Ovary (tissue), 9 donors: ENCODE results near the gene TANC1. TPM values are rescaled to one million over a fixed set of nuclear protein-coding genes. Genes with fewer than 3 reads are reported as not detected.

Experiments used
- DNase-seq, 5 donors: peaks; one replicate each; pipeline ENCODE4 v3.0.0-alpha.2; 2019 to 2020
- H3K27ac ChIP-seq, 2 donors: fragments of 200-600 bp; one replicate each; pipeline versions ENCODE4 v1.5.1 to v1.8.0; 2019 to 2022
- H3K27me3 ChIP-seq: fragments of 200-600 bp; one replicate; pipeline ENCODE4 v1.8.0; 2022
- H3K36me3 ChIP-seq: fragments of 200-600 bp; sonication (generic); one replicate; pipeline ENCODE4 v1.5.1; 2019
- H3K4me1 ChIP-seq: one replicate; pipeline ENCODE4 v1.8.1; 2013; ENCODE audit warnings: mild to moderate bottlenecking, moderate library complexity; ENCODE audit not compliant: insufficient read depth
- H3K4me3 ChIP-seq: fragments of 200-600 bp; sonication (generic); one replicate; pipeline ENCODE4 v1.5.1; 2017
- H3K9me3 ChIP-seq, 2 donors: fragments of 200-600 bp in 1 of 2; sonication (generic) in 1 of 2; one replicate each; pipeline versions ENCODE4 v1.5.1 to v1.8.1; 2013 to 2019; ENCODE audit warnings: mild to moderate bottlenecking in 1 of 2, moderate library complexity in 1 of 2
- EP300 ChIP-seq: sonication (generic); formaldehyde crosslinking; IDR thresholded peaks from one replicate; pipeline ENCODE4 v1.6.1; 2017; ENCODE audit warnings: antibody characterized with exemption
- POLR2A ChIP-seq: fragments of 450-650 bp; IDR thresholded peaks from one replicate; pipeline ENCODE4 v1.6.1; 2017; ENCODE audit warnings: antibody characterized with exemption, mild to moderate bottlenecking, moderate library complexity
- WGBS, 3 donors: extraction: QIAGEN DNeasy Blood & Tissue Kit in 1 of 3; methylation state at CpG; one replicate each; pipeline versions ENCODE4 v1.1.5 to v1.1.7; 2013 to 2017; 5-methylcytosine and 5-hydroxymethylcytosine counted together
- intact Hi-C, 4 donors: fragments of 100-400 bp; cut with DNase I; formaldehyde crosslinking; loops; one replicate each; pipeline versions ENCODE4 v1.11.0 to v1.15.1; 2022 to 2023
- polyA plus RNA-seq, 2 donors: library from polyadenylated mRNA; stranded (reverse); fragments of 200-250 nt in 1 of 2; fragments of 350-450 nt in 1 of 2; fragmentation: Illumina TruSeq in 1 of 2; extraction: RNeasy Lipid Tissue Mini Kit (QIAGEN cat#74804) in 1 of 2; gene quantifications; one replicate each; pipeline ENCODE4 v1.2.3, GENCODE V29; 2013 to 2014
- total RNA-seq, 7 donors: library from RNA; depleted of rRNA in 2 of 7; stranded (reverse); fragments of >200 nt in 2 of 7; fragmentation: NEBNext Ultra II Directional in 3 of 7; extraction: Animal tissue kit (Norgen Biotek cat#: 25700) in 3 of 7; gene quantifications; one replicate each; pipeline versions ENCODE4 v1.1.0 to v1.2.4, GENCODE V29; 2016 to 2023
- TF ChIP-seq, protein P1 (sequence below), 3 donors: fragments of 450-650 bp in 2 of 3; fragments of 200-600 bp in 1 of 3; IDR thresholded peaks; one replicate each; pipeline versions ENCODE4 v1.5.1 to v1.8.0; 2016 to 2022; ENCODE audit warnings: antibody characterized with exemption in 3 of 3, mild to moderate bottlenecking in 1 of 3
- donor health status: DM: no; HTN: no; CAD: no; lungs with moderate emphysema.
- donor health status: DM: no; HTN: no; CAD: no.
- donor health status: Bipolar disorder and iron deficiency.
- donor health status: DM: yes; HTN: yes; CAD: no.
- donor health status: DM: no; HTN: no; CAD: no.
- donor health status: DM: yes; HTN: yes; CAD: no.

The TANC1 gene
- total and polyA plus RNA-seq, 9 donors, result 12.2 to 39.2 (median 25.8) TPM

DNA sequence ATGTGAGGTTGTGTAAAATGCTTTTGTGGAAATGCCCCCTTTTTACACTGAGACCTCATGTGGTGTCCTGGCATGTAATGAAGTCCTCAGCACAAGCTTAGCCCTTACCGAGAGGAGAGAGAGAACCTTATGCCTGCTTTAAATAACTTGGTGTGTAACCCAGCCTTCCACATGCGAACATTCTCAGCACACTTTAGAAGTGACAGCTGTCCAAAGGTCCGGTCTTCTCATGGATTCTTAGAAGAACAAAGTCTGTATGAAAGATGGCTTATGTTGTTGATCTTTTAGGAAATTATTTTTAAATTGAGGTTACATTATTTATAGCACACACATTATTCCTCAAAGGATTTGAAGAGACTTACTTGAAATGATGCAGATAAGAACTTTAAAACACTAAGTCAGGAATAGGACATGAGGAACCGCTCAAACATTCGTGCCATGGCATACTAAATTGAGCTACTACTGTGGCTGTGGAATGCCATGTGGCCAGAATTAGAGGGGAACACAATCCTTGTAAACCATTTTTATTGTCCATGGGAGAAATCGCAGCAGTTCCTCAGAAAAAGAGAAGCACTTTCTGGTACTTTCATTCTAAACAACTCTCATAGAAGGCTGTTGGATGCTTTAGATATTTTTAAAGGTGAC lies 238.4 kb downstream of the TANC1 start:
- intact Hi-C loops, result no loop called here
- Histone ChIP-seq H3K9me3 (no peaks in the 10 kb centered on the region), H3K36me3 (no peaks in the 10 kb centered on the region), H3K27me3 (no peaks in the 10 kb centered on the region), H3K4me1 (no peaks in the 10 kb centered on the region), H3K27ac (no peak overlapping the region), H3K4me3 (no peak overlapping the region)
- 60 to 74% (median 72%) methylated on average over 6 of the region's 6 CpGs for WGBS, 3 donors
- TF ChIP-seq POLR2A, result no peak
- TF ChIP-seq, protein P1, sequence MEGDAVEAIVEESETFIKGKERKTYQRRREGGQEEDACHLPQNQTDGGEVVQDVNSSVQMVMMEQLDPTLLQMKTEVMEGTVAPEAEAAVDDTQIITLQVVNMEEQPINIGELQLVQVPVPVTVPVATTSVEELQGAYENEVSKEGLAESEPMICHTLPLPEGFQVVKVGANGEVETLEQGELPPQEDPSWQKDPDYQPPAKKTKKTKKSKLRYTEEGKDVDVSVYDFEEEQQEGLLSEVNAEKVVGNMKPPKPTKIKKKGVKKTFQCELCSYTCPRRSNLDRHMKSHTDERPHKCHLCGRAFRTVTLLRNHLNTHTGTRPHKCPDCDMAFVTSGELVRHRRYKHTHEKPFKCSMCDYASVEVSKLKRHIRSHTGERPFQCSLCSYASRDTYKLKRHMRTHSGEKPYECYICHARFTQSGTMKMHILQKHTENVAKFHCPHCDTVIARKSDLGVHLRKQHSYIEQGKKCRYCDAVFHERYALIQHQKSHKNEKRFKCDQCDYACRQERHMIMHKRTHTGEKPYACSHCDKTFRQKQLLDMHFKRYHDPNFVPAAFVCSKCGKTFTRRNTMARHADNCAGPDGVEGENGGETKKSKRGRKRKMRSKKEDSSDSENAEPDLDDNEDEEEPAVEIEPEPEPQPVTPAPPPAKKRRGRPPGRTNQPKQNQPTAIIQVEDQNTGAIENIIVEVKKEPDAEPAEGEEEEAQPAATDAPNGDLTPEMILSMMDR (IDR thresholded peaks at IDR 0.05), result no peak
- no peak for TF ChIP-seq EP300
- DNase-seq, result no peak

DNA sequence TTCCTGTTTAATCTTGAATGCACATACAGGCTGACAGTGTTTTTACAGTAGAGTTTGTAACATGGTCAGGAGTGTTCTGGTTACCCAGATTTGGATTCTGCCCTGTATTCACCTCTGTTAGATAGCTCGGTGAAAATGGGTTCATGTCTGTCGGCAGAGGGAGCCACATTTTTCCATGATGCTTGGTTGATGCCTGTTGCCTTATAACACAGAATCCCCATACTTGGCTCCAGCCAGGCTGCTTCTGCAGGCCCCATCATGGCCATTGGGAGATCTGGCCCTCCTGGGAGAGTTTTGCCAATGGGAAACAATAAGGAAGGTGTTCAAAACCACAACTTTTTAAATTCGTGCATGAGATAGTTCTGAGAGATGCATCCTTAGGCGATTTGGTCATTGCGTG lies 240.0 kb downstream of the TANC1 start:
- Histone ChIP-seq H3K9me3 (no peaks in the 10 kb centered on the region), H3K36me3 (no peaks in the 10 kb centered on the region), H3K27ac (no peak overlapping the region), H3K4me3 (no peak overlapping the region), H3K4me1 (no peaks in the 10 kb centered on the region), H3K27me3 (no peaks in the 10 kb centered on the region)
- TF ChIP-seq POLR2A (no peak), EP300 (no peak)
- TF ChIP-seq, protein P1 (IDR thresholded peaks at IDR 0.05), result no peak
- no peak for DNase-seq
- WGBS, 3 donors, result 71 to 90% (median 76%) methylated on average over 5 of the region's 5 CpGs
- intact Hi-C loops, result no loop called here

DNA sequence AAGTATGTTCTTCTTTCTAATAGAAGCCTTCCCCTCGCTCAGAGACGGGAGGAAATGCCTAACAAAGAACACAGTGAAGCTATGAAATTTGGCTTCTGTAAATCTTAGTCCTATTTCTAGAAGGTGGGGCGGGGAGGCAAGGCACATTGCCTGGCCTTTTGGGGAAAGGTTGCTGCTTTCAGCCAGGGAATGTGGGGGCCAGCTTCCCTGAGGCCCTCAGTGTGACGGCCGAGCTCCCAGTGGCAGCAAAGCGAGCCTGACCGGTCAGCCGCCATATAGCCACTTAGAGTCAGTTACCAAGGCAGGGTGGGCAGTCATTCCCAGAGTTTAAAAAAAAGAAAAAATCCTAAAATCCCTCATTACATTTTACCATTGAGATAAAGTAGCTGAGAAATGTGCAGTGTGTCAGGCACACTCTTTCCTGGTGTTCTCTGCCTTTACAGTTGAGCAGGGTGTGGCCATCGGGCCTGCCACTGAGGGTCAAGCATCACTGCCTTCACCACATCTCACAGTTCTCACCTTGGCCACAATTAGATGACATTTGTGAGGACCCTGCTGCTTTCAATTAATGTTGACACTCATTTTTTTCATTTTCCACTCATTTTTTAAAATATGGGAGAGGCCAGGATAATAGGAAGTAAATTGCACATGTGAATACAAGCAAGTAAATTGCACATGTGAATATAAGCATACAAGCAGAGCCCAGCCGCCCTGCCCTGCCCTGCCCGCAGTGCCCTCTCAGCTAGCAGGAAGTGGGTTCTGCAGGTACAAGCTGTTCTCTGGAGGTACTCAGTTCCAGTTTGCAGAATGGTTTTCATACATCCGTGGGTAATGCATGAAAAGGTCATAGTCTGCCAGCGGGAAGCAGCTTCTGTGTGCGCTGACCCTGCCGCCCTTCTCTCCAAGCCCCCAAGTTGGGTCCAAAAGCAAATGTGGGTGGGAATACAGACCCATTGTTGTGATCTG lies 241.2 kb downstream of the TANC1 start:
- H3K9me3 ChIP-seq, result no peaks in the 10 kb centered on the region
- H3K27me3 ChIP-seq, result no peaks in the 10 kb centered on the region
- DNase-seq, result no peak
- WGBS, 3 donors, result 80 to 92% (median 91%) methylated on average over 15 of the region's 15 CpGs
- no peaks in the 10 kb centered on the region for H3K4me1 ChIP-seq
- no peaks in the 10 kb centered on the region for H3K36me3 ChIP-seq
- no peak overlapping the region for H3K4me3 ChIP-seq
- no peak for TF ChIP-seq EP300
- TF ChIP-seq, protein P1 (IDR thresholded peaks at IDR 0.05), result no peak
- no peak for TF ChIP-seq POLR2A
- intact Hi-C loops, result no loop called here
- H3K27ac ChIP-seq, result no peak overlapping the region

DNA sequence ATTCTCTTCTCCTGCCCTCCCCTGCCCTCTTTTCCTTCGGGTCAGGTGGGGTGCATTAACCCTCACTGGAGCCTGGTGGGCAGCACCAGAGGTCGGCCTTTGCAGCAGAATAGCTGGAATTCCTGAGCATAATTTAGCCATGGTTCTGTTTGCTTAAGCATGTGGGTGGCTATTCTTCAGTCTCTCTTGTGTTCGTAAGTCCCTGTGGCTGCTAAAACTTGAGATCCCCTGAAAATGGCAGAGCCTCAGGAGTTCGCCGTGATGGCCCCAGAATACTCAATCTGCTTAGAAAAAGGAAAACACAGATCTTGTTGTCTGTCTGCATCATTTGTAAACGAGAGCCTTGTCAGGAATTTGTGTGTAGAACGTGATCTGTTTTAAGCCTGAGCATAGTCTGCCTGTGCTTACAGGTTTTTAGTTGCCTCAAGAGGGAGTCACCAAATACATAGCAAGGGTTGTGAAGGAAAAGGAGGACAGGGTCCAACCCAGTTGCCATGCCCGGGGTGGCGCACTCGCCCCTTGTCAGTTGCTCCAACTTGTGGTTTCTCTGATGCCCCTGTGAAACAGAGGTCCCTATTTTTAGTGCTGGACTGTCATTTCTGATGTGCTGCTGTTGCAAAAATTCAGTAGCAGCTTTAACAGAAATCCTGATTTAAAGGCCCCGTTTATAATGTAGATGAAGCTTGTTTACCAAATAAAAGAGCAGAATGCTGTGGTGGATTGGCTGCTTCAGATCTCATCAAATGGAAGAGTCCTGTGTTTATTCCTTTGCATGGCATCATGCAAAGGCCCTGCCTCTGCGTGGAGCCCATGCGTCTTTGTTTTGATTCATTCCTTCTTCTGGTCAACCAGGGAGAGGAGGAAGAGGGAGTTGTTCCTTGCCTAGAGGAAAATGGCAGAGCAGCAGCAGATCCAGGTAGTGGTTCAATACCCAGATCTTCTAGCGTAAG lies 243.3 kb downstream of the TANC1 start:
- Histone ChIP-seq H3K4me3 (no peak overlapping the region), H3K9me3 (no peaks in the 10 kb centered on the region), H3K4me1 (no peaks in the 10 kb centered on the region), H3K27me3 (no peaks in the 10 kb centered on the region), H3K27ac (no peak overlapping the region), H3K36me3 (no peaks in the 10 kb centered on the region)
- no peak for DNase-seq
- 54 to 65% (median 60%) methylated on average over 14 of the region's 14 CpGs for WGBS, 3 donors
- intact Hi-C loops, result no loop called here
- TF ChIP-seq EP300 (no peak), POLR2A (no peak)
- TF ChIP-seq, protein P1 (IDR thresholded peaks at IDR 0.05), result no peak
